Measurements from ENCODE around the gene PRPF8. TPM values are rescaled to one million over a fixed set of nuclear protein-coding genes. Genes with fewer than 3 reads are reported as not detected.
A peak's percentile ranks its signal among the peaks of the same experiment; 100 is the strongest.

The PRPF8 gene
- total RNA-seq = 107 and 117 TPM in 2 replicates

- peak; percentile 98 for DNase-seq (ENCODE audit: low read depth)
- H3K4me3 ChIP-seq (ENCODE audit: low read depth, low read length) = peak within 1 kb of the TSS; percentile 78
- TF ChIP-seq, protein P1, sequence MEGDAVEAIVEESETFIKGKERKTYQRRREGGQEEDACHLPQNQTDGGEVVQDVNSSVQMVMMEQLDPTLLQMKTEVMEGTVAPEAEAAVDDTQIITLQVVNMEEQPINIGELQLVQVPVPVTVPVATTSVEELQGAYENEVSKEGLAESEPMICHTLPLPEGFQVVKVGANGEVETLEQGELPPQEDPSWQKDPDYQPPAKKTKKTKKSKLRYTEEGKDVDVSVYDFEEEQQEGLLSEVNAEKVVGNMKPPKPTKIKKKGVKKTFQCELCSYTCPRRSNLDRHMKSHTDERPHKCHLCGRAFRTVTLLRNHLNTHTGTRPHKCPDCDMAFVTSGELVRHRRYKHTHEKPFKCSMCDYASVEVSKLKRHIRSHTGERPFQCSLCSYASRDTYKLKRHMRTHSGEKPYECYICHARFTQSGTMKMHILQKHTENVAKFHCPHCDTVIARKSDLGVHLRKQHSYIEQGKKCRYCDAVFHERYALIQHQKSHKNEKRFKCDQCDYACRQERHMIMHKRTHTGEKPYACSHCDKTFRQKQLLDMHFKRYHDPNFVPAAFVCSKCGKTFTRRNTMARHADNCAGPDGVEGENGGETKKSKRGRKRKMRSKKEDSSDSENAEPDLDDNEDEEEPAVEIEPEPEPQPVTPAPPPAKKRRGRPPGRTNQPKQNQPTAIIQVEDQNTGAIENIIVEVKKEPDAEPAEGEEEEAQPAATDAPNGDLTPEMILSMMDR (IDR thresholded peaks at IDR 0.05; ENCODE audit: insufficient read depth, low read depth, low read length) = no peak
Measured at GRCh38 chr17:1684378-1685189, at the start of gene PRPF8. TSS of gene PRPF8 (minus strand) at chr17:1684867. CDS start at chr17:1684571, 296 bp downstream.

- H3K4me3 ChIP-seq (ENCODE audit: low read depth, low read length) = no peak overlapping the region
- DNase-seq (ENCODE audit: low read depth) = no peak
- TF ChIP-seq, protein P1 (IDR thresholded peaks at IDR 0.05; ENCODE audit: insufficient read depth, low read depth, low read length) = no peak
Measured at GRCh38 chr17:1733759-1734158, 49.1 kb upstream of the PRPF8 start.

DNA sequence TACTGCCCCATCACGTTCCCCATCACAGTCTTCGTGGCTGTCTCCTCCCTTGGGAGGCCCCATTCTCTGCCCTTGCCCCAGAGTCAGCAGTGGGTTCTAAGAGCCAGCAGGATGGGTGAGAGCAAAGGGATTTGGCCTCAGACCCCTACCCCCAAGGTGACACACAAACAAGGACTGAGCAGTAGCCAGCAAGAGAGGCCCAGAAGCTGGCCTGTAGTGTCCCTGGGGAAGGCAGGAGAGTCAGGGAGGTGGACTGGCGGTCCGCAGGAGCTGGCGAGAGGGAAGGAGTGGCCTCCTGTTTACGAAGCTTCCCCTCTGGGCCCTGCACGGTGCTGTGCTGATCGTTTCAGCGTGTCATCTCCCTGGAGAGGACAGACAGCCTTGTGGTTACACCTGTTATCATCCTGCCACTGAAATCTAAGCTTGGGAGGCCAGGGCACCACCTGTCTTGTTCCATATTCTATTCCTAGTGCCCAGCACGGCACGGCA is 48.2 kb upstream of the PRPF8 start:
- TF ChIP-seq, protein P1 (IDR thresholded peaks at IDR 0.05; ENCODE audit: insufficient read depth, low read depth, low read length) = no peak
- H3K4me3 ChIP-seq (ENCODE audit: low read depth, low read length) = no peak overlapping the region
- DNase-seq (ENCODE audit: low read depth) = no peak

DNA sequence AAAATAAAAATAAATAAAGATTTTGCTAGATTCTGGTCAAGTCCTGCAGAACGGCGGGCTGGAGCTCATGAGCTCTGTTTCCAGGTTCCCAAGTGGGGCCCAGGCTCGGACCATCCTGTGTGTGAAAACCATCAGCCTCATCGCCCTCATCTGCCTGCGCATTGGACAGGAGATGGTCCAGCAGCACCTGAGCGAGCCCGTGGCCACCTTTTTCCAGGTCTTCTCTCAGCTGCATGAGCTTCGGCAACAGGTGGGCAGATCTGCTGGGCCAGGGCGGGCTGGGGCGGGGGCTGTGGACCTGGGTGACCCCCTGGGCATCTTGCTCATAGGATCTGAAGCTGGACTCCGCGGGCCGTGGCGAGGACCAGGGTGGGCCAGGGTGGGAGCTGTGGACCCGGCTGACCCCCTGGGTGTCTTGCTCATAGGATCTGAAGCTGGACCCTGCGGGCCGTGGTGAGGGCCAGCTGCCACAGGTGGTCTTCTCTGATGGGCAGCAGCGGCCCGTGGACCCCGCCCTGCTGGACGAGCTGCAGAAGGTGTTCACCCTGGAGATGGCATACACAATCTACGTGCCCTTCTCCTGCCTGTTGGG is 47.7 kb upstream of the PRPF8 start:
- no peak overlapping the region for H3K4me3 ChIP-seq (ENCODE audit: low read depth, low read length)
- no peak for DNase-seq (ENCODE audit: low read depth)
- TF ChIP-seq, protein P1 (IDR thresholded peaks at IDR 0.05; ENCODE audit: insufficient read depth, low read depth, low read length) = no peak

DNA sequence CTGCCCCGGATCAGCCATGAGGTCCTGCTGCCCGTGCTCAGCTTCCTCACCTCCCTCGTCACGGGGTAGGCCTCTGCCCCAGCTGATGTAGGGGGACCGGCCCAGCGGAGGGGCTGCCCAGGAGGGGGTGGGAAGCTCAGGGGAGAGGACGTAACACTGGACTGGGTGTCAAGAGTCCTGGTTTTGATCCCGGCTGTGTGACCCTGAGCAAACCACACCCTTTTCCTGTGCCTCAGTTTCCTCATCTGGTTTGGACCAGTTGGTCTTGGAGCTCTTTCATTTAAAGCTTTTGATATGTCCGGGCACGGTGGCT is 46.5 kb upstream of the PRPF8 start:
- no peak for DNase-seq (ENCODE audit: low read depth)
- no peak overlapping the region for H3K4me3 ChIP-seq (ENCODE audit: low read depth, low read length)

GRCh38 chr17:1730326-1731193 is 45.9 kb upstream of the PRPF8 start:
- peak; percentile 98 for DNase-seq (ENCODE audit: low read depth)
- TF ChIP-seq, protein P1 (IDR thresholded peaks at IDR 0.05; ENCODE audit: insufficient read depth, low read depth, low read length) = no peak
- H3K4me3 ChIP-seq (ENCODE audit: low read depth, low read length) = no peak overlapping the region

More for the DNA sequence above, 46.5 kb upstream of the PRPF8 start:
- TF ChIP-seq, protein P1 (IDR thresholded peaks at IDR 0.05; ENCODE audit: insufficient read depth, low read depth, low read length) = no peak

Data from fibroblast of villous mesenchyme (primary cell).